Fibroblast of lung (primary cell): Measurements from ENCODE around the gene RXFP4. TPM values are rescaled to one million over a fixed set of nuclear protein-coding genes. Genes with fewer than 3 reads are reported as not detected.

ENCODE experiments used
- DNase-seq, 2 donors: peaks; one replicate each; pipeline versions ENCODE4 v3.0.0 to v3.0.0-alpha.2; 2010; ENCODE audit warnings: low read depth in 2 of 2
- H2AFZ ChIP-seq: 2 replicates; pipeline ENCODE4 v1.5.1; 2012; ENCODE audit warnings: low read length, control low read depth, inconsistent platforms
- H3K27ac ChIP-seq: 2 replicates; pipeline ENCODE4 v1.5.1; 2011; ENCODE audit warnings: low read length, control low read depth; ENCODE audit not compliant: insufficient read depth
- H3K27me3 ChIP-seq: 2 replicates; pipeline ENCODE4 v1.5.1; 2011; ENCODE audit warnings: mild to moderate bottlenecking, low read length; ENCODE audit not compliant: control insufficient read depth, insufficient read depth
- H3K36me3 ChIP-seq: 2 replicates; pipeline ENCODE4 v1.5.1; 2011; ENCODE audit warnings: low read length; ENCODE audit not compliant: control insufficient read depth, insufficient read depth
- H3K4me1 ChIP-seq: 2 replicates; pipeline ENCODE4 v1.5.1; 2011; ENCODE audit warnings: low read length; ENCODE audit not compliant: control insufficient read depth, insufficient read depth; ENCODE audit errors: extremely low read depth
- H3K4me2 ChIP-seq: 2 replicates; pipeline ENCODE4 v1.5.1; 2011; ENCODE audit warnings: low read length, control low read depth; ENCODE audit not compliant: insufficient read depth; ENCODE audit errors: extremely low read depth
- H3K4me3 ChIP-seq, 4 experiments: fragments of 200-600 bp in 1 of 4; sonication (generic) in 1 of 4; replicated peaks in 1 of 4; 2 replicates each; pipeline ENCODE4 v1.5.1; 2011 to 2016; ENCODE audit warnings: low read length in 4 of 4, low read depth in 3 of 4, mild to moderate bottlenecking in 3 of 4, control low read depth in 2 of 4, inconsistent platforms in 1 of 4, mixed read lengths in 1 of 4; ENCODE audit not compliant: insufficient read depth in 1 of 4; ENCODE audit errors: control extremely low read depth in 1 of 4
- H3K79me2 ChIP-seq: 2 replicates; pipeline ENCODE4 v1.5.1; 2012; ENCODE audit warnings: mild to moderate bottlenecking, low read length, inconsistent platforms; ENCODE audit not compliant: control insufficient read depth, insufficient read depth
- H3K9ac ChIP-seq: 2 replicates; pipeline ENCODE4 v1.5.1; 2011; ENCODE audit warnings: mild to moderate bottlenecking, low read length, control low read depth; ENCODE audit not compliant: insufficient read depth
- H3K9me3 ChIP-seq: 2 replicates; pipeline ENCODE4 v1.5.1; 2012; ENCODE audit warnings: low read depth, low read length; ENCODE audit not compliant: control insufficient read depth, insufficient read depth
- H4K20me1 ChIP-seq: 2 replicates; pipeline ENCODE4 v1.5.1; 2011; ENCODE audit warnings: low read length; ENCODE audit not compliant: control insufficient read depth, insufficient read depth; ENCODE audit errors: extremely low read depth
- CTCF ChIP-seq, 2 donors: IDR thresholded peaks in 1 of 2; conservative IDR thresholded peaks in 1 of 2; 1 replicate in 1 of 2; 2 replicates in 1 of 2; pipeline ENCODE4 v1.5.1; 2011 to 2012; ENCODE audit warnings: low read length in 2 of 2, control low read depth in 1 of 2, inconsistent platforms in 1 of 2, low read depth in 1 of 2, mild to moderate bottlenecking in 1 of 2
- EZH2 ChIP-seq: IDR thresholded peaks from 2 replicates; pipeline ENCODE4 v1.5.1; 2012; ENCODE audit warnings: low read length, control low read depth, mild to moderate bottlenecking; ENCODE audit errors: missing control alignments
- polyA plus RNA-seq, 2 donors: library from polyadenylated mRNA; depleted of rRNA in 1 of 2; stranded (reverse) in 1 of 2; unstranded in 1 of 2; fragments of >200 nt; gene quantifications; 2 replicates each; pipeline ENCODE4 v1.2.1, GENCODE V29; 2011 to 2012; ENCODE audit warnings: missing spikeins in 1 of 2
- total RNA-seq: library from RNA; depleted of rRNA; stranded (reverse); fragments of >200 nt; gene quantifications from 2 replicates; pipeline ENCODE4 v1.2.1, GENCODE V29; 2014

RXFP4 gene
- total and polyA plus RNA-seq, 2 donors (not counting 1 experiment from before 2014, with no cell fraction given): not detected

GRCh38 chr1:155932081-155932480, 9.4 kb upstream of the RXFP4 start:
- peak overlapping the region in 3 of 4 experiments; percentile 94 to 98 (median 96) for H3K4me3 ChIP-seq
- H3K9ac ChIP-seq: no peak overlapping the region
- peaks cover 12% of the 10 kb centered on the region for H3K4me1 ChIP-seq
- peaks cover 51% of the 10 kb centered on the region for H3K79me2 ChIP-seq
- H3K4me2 ChIP-seq: peak overlapping the region; percentile 84
- H2AFZ ChIP-seq: no peak overlapping the region
- peaks cover 5% of the 10 kb centered on the region for H3K36me3 ChIP-seq
- TF ChIP-seq EZH2 (no peak), CTCF (conservative IDR thresholded peaks at IDR 0.05 in 1 of 2, IDR thresholded peaks at IDR 0.05 in 1 of 2; ENCODE audit: low read depth in 1 of 2, low read length in 2 of 2) (no peak)
- H4K20me1 ChIP-seq: no peaks in the 10 kb centered on the region
- no peak overlapping the region for H3K27ac ChIP-seq
- no peaks in the 10 kb centered on the region for H3K9me3 ChIP-seq
- no peaks in the 10 kb centered on the region for H3K27me3 ChIP-seq
- no peak for DNase-seq

DNA sequence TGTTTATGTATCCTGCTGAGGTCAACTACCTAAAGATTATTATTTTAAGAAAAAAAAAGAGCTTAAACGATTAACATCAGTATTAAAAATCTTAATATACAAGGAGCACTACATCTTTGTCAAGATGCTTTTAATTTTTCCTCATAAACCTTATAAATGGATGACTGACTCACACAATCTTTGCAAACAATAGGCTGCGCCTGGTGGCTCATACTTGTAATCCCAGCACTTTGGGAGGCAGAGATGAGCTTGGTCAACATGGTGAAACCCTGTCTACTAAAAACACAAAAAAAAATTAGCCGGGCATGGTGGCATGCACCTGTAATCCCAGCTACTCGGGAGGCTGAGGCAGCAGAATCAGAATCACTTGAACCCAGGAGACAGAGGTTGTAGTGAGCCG, 9.0 kb upstream of the RXFP4 start:
- no peak overlapping the region for H2AFZ ChIP-seq
- H3K36me3 ChIP-seq: peaks cover 5% of the 10 kb centered on the region
- H3K9me3 ChIP-seq: no peaks in the 10 kb centered on the region
- peaks cover 12% of the 10 kb centered on the region for H3K4me1 ChIP-seq
- peak overlapping the region; percentile 11 to 98 (median 95) for H3K4me3 ChIP-seq
- H3K9ac ChIP-seq: no peak overlapping the region
- H3K79me2 ChIP-seq: peaks cover 51% of the 10 kb centered on the region
- H3K27me3 ChIP-seq: no peaks in the 10 kb centered on the region
- no peaks in the 10 kb centered on the region for H4K20me1 ChIP-seq
- TF ChIP-seq CTCF (conservative IDR thresholded peaks at IDR 0.05 in 1 of 2, IDR thresholded peaks at IDR 0.05 in 1 of 2; ENCODE audit: low read depth in 1 of 2, low read length in 2 of 2): no peak
- no peak for TF ChIP-seq EZH2
- H3K27ac ChIP-seq: no peak overlapping the region
- H3K4me2 ChIP-seq: peak overlapping the region; percentile 84
- DNase-seq: no peak

- no peak for TF ChIP-seq CTCF (conservative IDR thresholded peaks at IDR 0.05 in 1 of 2, IDR thresholded peaks at IDR 0.05 in 1 of 2; ENCODE audit: low read depth in 1 of 2, low read length in 2 of 2)
- TF ChIP-seq EZH2: no peak
- H3K9me3 ChIP-seq: no peaks in the 10 kb centered on the region
- H3K4me2 ChIP-seq: peak overlapping the region; percentile 84
- peaks cover 12% of the 10 kb centered on the region for H3K4me1 ChIP-seq
- H3K36me3 ChIP-seq: peaks cover 2% of the 10 kb centered on the region
- H2AFZ ChIP-seq: no peak overlapping the region
- peaks cover 49% of the 10 kb centered on the region for H3K79me2 ChIP-seq
- no peak for DNase-seq
- no peaks in the 10 kb centered on the region for H4K20me1 ChIP-seq
- H3K27me3 ChIP-seq: no peaks in the 10 kb centered on the region
- peak overlapping the region; percentile 94 to 98 (median 96) for H3K4me3 ChIP-seq
- H3K9ac ChIP-seq: peak overlapping the region; percentile 96
- H3K27ac ChIP-seq: peak overlapping the region; percentile 96
Measured at GRCh38 chr1:155933591-155934096, 7.8 kb upstream of the RXFP4 start.
